Fibroblast of lung (primary cell): ENCODE data around the gene PLEKHA7. TPM values are rescaled to one million over a fixed set of nuclear protein-coding genes. Genes with fewer than 3 reads are reported as not detected.
"Not testable (repeated sequence)": the region's sequence is repeated elsewhere in the genome, so short reads cannot be mapped to it uniquely, and the experiment has no call there.

Source experiments
- DNase-seq, 2 donors: peaks; one replicate each; pipeline versions ENCODE4 v3.0.0 to v3.0.0-alpha.2; 2010; ENCODE audit warnings: low read depth in 2 of 2
- H2AFZ ChIP-seq: 2 replicates; pipeline ENCODE4 v1.5.1; 2012; ENCODE audit warnings: low read length, control low read depth, inconsistent platforms
- H3K27ac ChIP-seq: 2 replicates; pipeline ENCODE4 v1.5.1; 2011; ENCODE audit warnings: low read length, control low read depth; ENCODE audit not compliant: insufficient read depth
- H3K27me3 ChIP-seq: 2 replicates; pipeline ENCODE4 v1.5.1; 2011; ENCODE audit warnings: mild to moderate bottlenecking, low read length; ENCODE audit not compliant: control insufficient read depth, insufficient read depth
- H3K36me3 ChIP-seq: 2 replicates; pipeline ENCODE4 v1.5.1; 2011; ENCODE audit warnings: low read length; ENCODE audit not compliant: control insufficient read depth, insufficient read depth
- H3K4me1 ChIP-seq: 2 replicates; pipeline ENCODE4 v1.5.1; 2011; ENCODE audit warnings: low read length; ENCODE audit not compliant: control insufficient read depth, insufficient read depth; ENCODE audit errors: extremely low read depth
- H3K4me2 ChIP-seq: 2 replicates; pipeline ENCODE4 v1.5.1; 2011; ENCODE audit warnings: low read length, control low read depth; ENCODE audit not compliant: insufficient read depth; ENCODE audit errors: extremely low read depth
- H3K4me3 ChIP-seq, 4 experiments: fragments of 200-600 bp in 1 of 4; sonication (generic) in 1 of 4; replicated peaks in 1 of 4; 2 replicates each; pipeline ENCODE4 v1.5.1; 2011 to 2016; ENCODE audit warnings: low read length in 4 of 4, low read depth in 3 of 4, mild to moderate bottlenecking in 3 of 4, control low read depth in 2 of 4, inconsistent platforms in 1 of 4, mixed read lengths in 1 of 4; ENCODE audit not compliant: insufficient read depth in 1 of 4; ENCODE audit errors: control extremely low read depth in 1 of 4
- H3K79me2 ChIP-seq: 2 replicates; pipeline ENCODE4 v1.5.1; 2012; ENCODE audit warnings: mild to moderate bottlenecking, low read length, inconsistent platforms; ENCODE audit not compliant: control insufficient read depth, insufficient read depth
- H3K9ac ChIP-seq: 2 replicates; pipeline ENCODE4 v1.5.1; 2011; ENCODE audit warnings: mild to moderate bottlenecking, low read length, control low read depth; ENCODE audit not compliant: insufficient read depth
- H3K9me3 ChIP-seq: 2 replicates; pipeline ENCODE4 v1.5.1; 2012; ENCODE audit warnings: low read depth, low read length; ENCODE audit not compliant: control insufficient read depth, insufficient read depth
- H4K20me1 ChIP-seq: 2 replicates; pipeline ENCODE4 v1.5.1; 2011; ENCODE audit warnings: low read length; ENCODE audit not compliant: control insufficient read depth, insufficient read depth; ENCODE audit errors: extremely low read depth
- EZH2 ChIP-seq: IDR thresholded peaks from 2 replicates; pipeline ENCODE4 v1.5.1; 2012; ENCODE audit warnings: low read length, control low read depth, mild to moderate bottlenecking; ENCODE audit errors: missing control alignments
- polyA minus RNA-seq: library from RNA; depleted of rRNA, polyadenylated mRNA; stranded (reverse); fragments of >200 nt; gene quantifications from 2 replicates; pipeline ENCODE4 v1.2.3, GENCODE V29; 2011; ENCODE audit warnings: low replicate concordance
- polyA plus RNA-seq, 2 donors: library from polyadenylated mRNA; depleted of rRNA in 1 of 2; stranded (reverse) in 1 of 2; unstranded in 1 of 2; fragments of >200 nt; gene quantifications; 2 replicates each; pipeline ENCODE4 v1.2.1, GENCODE V29; 2011 to 2012; ENCODE audit warnings: missing spikeins in 1 of 2
- total RNA-seq: library from RNA; depleted of rRNA; stranded (reverse); fragments of >200 nt; gene quantifications from 2 replicates; pipeline ENCODE4 v1.2.1, GENCODE V29; 2014
- TF ChIP-seq, protein P1 (sequence below), 2 donors: IDR thresholded peaks in 1 of 2; conservative IDR thresholded peaks in 1 of 2; 1 replicate in 1 of 2; 2 replicates in 1 of 2; pipeline ENCODE4 v1.5.1; 2011 to 2012; ENCODE audit warnings: low read length in 2 of 2, control low read depth in 1 of 2, inconsistent platforms in 1 of 2, low read depth in 1 of 2, mild to moderate bottlenecking in 1 of 2

The PLEKHA7 gene
- total RNA-seq (under 0.01 and 0.17 TPM in 2 replicates), polyA plus RNA-seq (0.01 and 0.11 TPM in 2 replicates), polyA minus RNA-seq (not detected in 2 replicates)
- 0.19 TPM in 1 of 2 replicates, not detected in the other for polyA plus RNA-seq (2012)

- Histone ChIP-seq H3K79me2 (no peaks in the 10 kb centered on the region), H4K20me1 (no peaks in the 10 kb centered on the region), H3K27ac (no peak within 1 kb of the TSS), H3K9ac (no peak within 1 kb of the TSS), H3K4me2 (peak within 1 kb of the TSS; percentile 71), H3K36me3 (no peaks in the 10 kb centered on the region), H2AFZ (no peak within 1 kb of the TSS), H3K4me1 (no peaks in the 10 kb centered on the region), H3K27me3 (peaks cover 26% of the 10 kb centered on the region), H3K4me3 (peak within 1 kb of the TSS in 3 of 4 experiments; percentile 14 to 57 (median 45)), H3K9me3 (no peaks in the 10 kb centered on the region)
- DNase-seq, result no peak
- TF ChIP-seq, protein P1, sequence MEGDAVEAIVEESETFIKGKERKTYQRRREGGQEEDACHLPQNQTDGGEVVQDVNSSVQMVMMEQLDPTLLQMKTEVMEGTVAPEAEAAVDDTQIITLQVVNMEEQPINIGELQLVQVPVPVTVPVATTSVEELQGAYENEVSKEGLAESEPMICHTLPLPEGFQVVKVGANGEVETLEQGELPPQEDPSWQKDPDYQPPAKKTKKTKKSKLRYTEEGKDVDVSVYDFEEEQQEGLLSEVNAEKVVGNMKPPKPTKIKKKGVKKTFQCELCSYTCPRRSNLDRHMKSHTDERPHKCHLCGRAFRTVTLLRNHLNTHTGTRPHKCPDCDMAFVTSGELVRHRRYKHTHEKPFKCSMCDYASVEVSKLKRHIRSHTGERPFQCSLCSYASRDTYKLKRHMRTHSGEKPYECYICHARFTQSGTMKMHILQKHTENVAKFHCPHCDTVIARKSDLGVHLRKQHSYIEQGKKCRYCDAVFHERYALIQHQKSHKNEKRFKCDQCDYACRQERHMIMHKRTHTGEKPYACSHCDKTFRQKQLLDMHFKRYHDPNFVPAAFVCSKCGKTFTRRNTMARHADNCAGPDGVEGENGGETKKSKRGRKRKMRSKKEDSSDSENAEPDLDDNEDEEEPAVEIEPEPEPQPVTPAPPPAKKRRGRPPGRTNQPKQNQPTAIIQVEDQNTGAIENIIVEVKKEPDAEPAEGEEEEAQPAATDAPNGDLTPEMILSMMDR (conservative IDR thresholded peaks at IDR 0.05 in 1 of 2, IDR thresholded peaks at IDR 0.05 in 1 of 2; ENCODE audit: low read depth in 1 of 2, low read length in 2 of 2), result no peak
- TF ChIP-seq EZH2, result no peak
Observed at GRCh38 chr11:17014321-17014832, at the start of gene PLEKHA7. PLEKHA7 (minus strand) TSS chr11:17014414; CDS start chr11:17014401, 13 bp downstream.

DNA sequence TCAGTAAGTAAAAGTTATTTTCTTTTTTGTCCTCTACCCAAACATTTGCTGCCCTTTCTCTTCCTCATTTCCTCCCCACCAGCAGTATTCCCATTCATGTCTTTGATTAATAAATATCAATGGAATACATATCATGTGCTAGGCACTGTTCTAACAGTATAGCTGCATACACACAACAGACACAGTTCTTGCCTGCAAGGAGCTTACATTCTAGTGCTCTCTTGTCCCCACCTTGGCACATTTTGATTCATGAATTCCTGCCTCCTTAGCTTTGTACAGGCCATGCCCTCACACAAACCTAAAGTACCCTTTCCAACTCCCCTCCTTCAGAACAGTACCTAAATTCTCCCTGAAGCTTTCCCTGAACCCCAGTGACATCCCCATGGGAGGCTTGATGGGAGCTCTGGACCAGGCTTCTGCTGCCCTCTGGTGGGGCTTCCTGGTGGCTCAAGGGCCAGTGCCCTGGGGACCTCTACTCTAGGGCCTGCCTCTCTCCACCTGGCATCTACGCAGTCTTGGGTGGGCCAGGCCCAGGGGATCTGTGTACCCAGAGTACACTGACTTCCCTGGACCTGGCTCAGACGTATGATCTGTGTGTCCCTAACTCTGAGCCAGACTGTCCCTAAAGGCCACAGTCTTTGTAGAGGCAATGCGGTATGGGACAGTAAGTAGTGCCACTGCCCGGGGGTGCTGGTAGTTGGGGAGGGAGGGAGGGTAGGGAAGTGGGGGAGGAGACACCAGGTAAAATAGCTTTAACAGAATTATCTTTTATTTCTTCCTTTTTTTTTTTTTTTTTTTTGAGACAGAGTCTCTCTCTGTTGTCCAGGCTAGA lies 49.2 kb upstream of the PLEKHA7 start:
- H3K27ac ChIP-seq, result no peak overlapping the region
- H3K4me2 ChIP-seq, result no peak overlapping the region
- H3K79me2 ChIP-seq, result no peaks in the 10 kb centered on the region
- H3K4me3 ChIP-seq, result no peak overlapping the region
- no peaks in the 10 kb centered on the region for H3K4me1 ChIP-seq
- no peaks in the 10 kb centered on the region for H4K20me1 ChIP-seq
- H2AFZ ChIP-seq, result no peak overlapping the region
- no peaks in the 10 kb centered on the region for H3K27me3 ChIP-seq
- peak; percentile 28 to 54 for DNase-seq
- H3K9me3 ChIP-seq, result no peaks in the 10 kb centered on the region
- H3K36me3 ChIP-seq, result no peaks in the 10 kb centered on the region
- no peak overlapping the region for H3K9ac ChIP-seq
- no peak for TF ChIP-seq EZH2
- TF ChIP-seq, protein P1 (conservative IDR thresholded peaks at IDR 0.05 in 1 of 2, IDR thresholded peaks at IDR 0.05 in 1 of 2; ENCODE audit: low read depth in 1 of 2, low read length in 2 of 2), result peak; percentile 78 to 87

GRCh38 chr11:17051146-17051545 lies 36.9 kb upstream of the PLEKHA7 start:
- H3K4me1 ChIP-seq, H3K27ac ChIP-seq, H3K36me3 ChIP-seq: not testable (repeated sequence)

DNA sequence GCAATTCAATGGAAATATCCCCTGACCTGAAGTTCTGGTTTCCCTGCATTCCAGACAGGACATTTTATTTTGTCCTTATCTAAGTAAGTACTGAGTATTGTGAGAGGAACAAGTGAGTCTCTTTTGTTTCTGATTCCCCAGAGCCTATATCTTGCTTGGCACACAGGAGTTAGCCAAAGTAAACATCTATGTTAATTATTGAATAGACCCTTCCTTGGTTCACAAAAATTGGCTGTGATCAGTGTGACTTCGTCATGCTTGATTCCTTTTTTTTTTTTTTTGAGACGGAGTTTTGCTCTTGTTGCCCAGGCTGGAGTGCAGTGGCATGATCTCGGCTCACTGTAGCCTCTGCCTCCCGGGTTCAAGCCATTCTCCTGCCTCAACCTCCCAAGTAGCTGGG lies 34.3 kb upstream of the PLEKHA7 start:
- DNase-seq, H3K9me3 ChIP-seq, H3K4me3 ChIP-seq, H3K27ac ChIP-seq, H3K4me2 ChIP-seq, H4K20me1 ChIP-seq, H3K4me1 ChIP-seq, H3K36me3 ChIP-seq, H3K79me2 ChIP-seq, H3K27me3 ChIP-seq, H2AFZ ChIP-seq, H3K9ac ChIP-seq: not testable (repeated sequence)

More at GRCh38 chr11:17051146-17051545, 36.9 kb upstream of the PLEKHA7 start:
- H3K79me2 ChIP-seq, H3K9ac ChIP-seq, H3K9me3 ChIP-seq, H2AFZ ChIP-seq, H3K27me3 ChIP-seq, H3K4me3 ChIP-seq, H4K20me1 ChIP-seq, H3K4me2 ChIP-seq, DNase-seq: not testable (repeated sequence)
